Endothelial cell of umbilical vein (primary cell): ENCODE data around the gene FAM171A2. TPM values are rescaled to one million over a fixed set of nuclear protein-coding genes. Genes with fewer than 3 reads are reported as not detected.

Experiments
- BruUV-seq: library from RNA; stranded (reverse); fragments of 400-500 nt; replicated peaks from 2 replicates; lab custom pipeline; 2021; lab: Mats Ljungman, UMichigan
- CTCF ChIA-PET: fragments of 300-600, 350-600 bp; sonication (Branson Sonifier 250); formaldehyde crosslinking; loops from one replicate; lab custom pipeline; 2021; ENCODE audit warnings: antibody characterized with exemption, inconsistent platforms; lab: Charles Lee
- POLR2A ChIA-PET: fragments of 300-600, 350-600 bp; sonication (Branson Sonifier 250); formaldehyde crosslinking; loops from one replicate; lab custom pipeline; 2021; ENCODE audit warnings: antibody characterized with exemption, inconsistent platforms; lab: Charles Lee
- DNase-seq: peaks from one replicate; pipeline ENCODE4 v3.0.0-alpha.2; 2011; ENCODE audit warnings: low read depth, low spot score
- FAIRE-seq: peaks from 2 replicates; lab custom pipeline; 2011; peaks lifted over from hg19 to GRCh38; lab: Jason Lieb, UNC
- H2AFZ ChIP-seq: 2 replicates; pipeline ENCODE4 v1.6.0; 2012; ENCODE audit warnings: low read depth, low read length, control low read depth, inconsistent platforms
- H3K27ac ChIP-seq: 2 replicates; pipeline ENCODE4 v1.5.1; 2011; ENCODE audit warnings: low read depth, mild to moderate bottlenecking, control low read depth, low read length, moderate library complexity; ENCODE audit not compliant: insufficient read depth
- H3K27me3 ChIP-seq, 2 experiments: 2 replicates each; pipeline versions ENCODE4 v1.6.0 to v1.6.1; 2011; ENCODE audit warnings: low read length in 2 of 2, mixed read lengths in 1 of 2; ENCODE audit not compliant: control insufficient read depth in 2 of 2, insufficient read depth in 2 of 2
- H3K36me3 ChIP-seq, 2 experiments: 2 replicates in 1 of 2; 3 replicates in 1 of 2; pipeline ENCODE4 v1.5.1; 2011; ENCODE audit warnings: low read length in 2 of 2, mild to moderate bottlenecking in 1 of 2, moderate library complexity in 1 of 2; ENCODE audit not compliant: control insufficient read depth in 2 of 2, insufficient read depth in 2 of 2; ENCODE audit errors: extremely low read depth in 1 of 2
- H3K4me1 ChIP-seq: 3 replicates; pipeline ENCODE4 v1.5.1; 2011; ENCODE audit warnings: mild to moderate bottlenecking, low read length; ENCODE audit not compliant: control insufficient read depth, insufficient read depth; ENCODE audit errors: extremely low read depth
- H3K4me2 ChIP-seq: 2 replicates; pipeline ENCODE4 v1.6.1; 2011; ENCODE audit warnings: low read length, control low read depth, mixed read lengths; ENCODE audit not compliant: insufficient read depth
- H3K4me3 ChIP-seq, 3 experiments: fragments of 200-600 bp in 1 of 3; sonication (generic), shearing (Covaris generic) in 1 of 3; replicated peaks in 1 of 3; 2 replicates each; pipeline ENCODE4 v1.5.1; 2011 to 2016; ENCODE audit warnings: control low read depth in 3 of 3, low read length in 3 of 3, mild to moderate bottlenecking in 2 of 3, inconsistent platforms in 1 of 3, low read depth in 1 of 3, moderate library complexity in 1 of 3; ENCODE audit not compliant: insufficient read depth in 1 of 3
- H3K79me2 ChIP-seq: 2 replicates; pipeline ENCODE4 v1.6.0; 2012; ENCODE audit warnings: low read length, inconsistent platforms; ENCODE audit not compliant: control insufficient read depth, insufficient read depth
- H3K9ac ChIP-seq: replicated peaks from 2 replicates; pipeline ENCODE3; 2011; ENCODE audit warnings: low read length, control low read depth; ENCODE audit not compliant: insufficient read depth; ENCODE audit errors: extremely low read depth
- H3K9me1 ChIP-seq: replicated peaks from 3 replicates; pipeline ENCODE4 v1.6.0; 2011; ENCODE audit warnings: mild to moderate bottlenecking, low read length; ENCODE audit not compliant: control insufficient read depth, insufficient read depth; ENCODE audit errors: extremely low read depth
- H3K9me3 ChIP-seq: replicated peaks from 2 replicates; pipeline ENCODE4 v1.5.1; 2012; ENCODE audit warnings: low read length, inconsistent platforms; ENCODE audit not compliant: control insufficient read depth, insufficient read depth
- H4K20me1 ChIP-seq: replicated peaks from 2 replicates; pipeline ENCODE3; 2011; ENCODE audit warnings: mild to moderate bottlenecking, low read length; ENCODE audit not compliant: control insufficient read depth, insufficient read depth; ENCODE audit errors: extremely low read depth
- CTCF ChIP-seq, 2 donors: IDR thresholded peaks; 1 replicate in 1 of 2; 2 replicates in 1 of 2; pipeline ENCODE4 v1.5.1; 2011; ENCODE audit warnings: low read length in 2 of 2, mild to moderate bottlenecking in 2 of 2, moderate library complexity in 2 of 2, control low read depth in 1 of 2, inconsistent platforms in 1 of 2, low read depth in 1 of 2; ENCODE audit not compliant: insufficient read depth in 1 of 2; ENCODE audit errors: extremely low read depth in 1 of 2
- EZH2 ChIP-seq: IDR thresholded peaks from 2 replicates; pipeline ENCODE4 v1.6.1; 2012; ENCODE audit warnings: borderline replicate concordance, low read depth, mild to moderate bottlenecking, moderate library complexity, low read length, inconsistent platforms; ENCODE audit not compliant: severe bottlenecking
- FOS ChIP-seq: IDR thresholded peaks from 2 replicates; pipeline ENCODE4 v1.6.1; 2011; ENCODE audit warnings: mild to moderate bottlenecking, low read length, moderate library complexity, borderline replicate concordance; ENCODE audit not compliant: insufficient read depth
- MAX ChIP-seq: IDR thresholded peaks from 2 replicates; pipeline ENCODE4 v1.6.1; 2011; ENCODE audit not compliant: insufficient read depth, insufficient read length
- POLR2A ChIP-seq: IDR thresholded peaks from 2 replicates; pipeline ENCODE4 v1.6.1; 2012; ENCODE audit warnings: low read depth, mild to moderate bottlenecking, control low read depth, low read length
- POLR2AphosphoS5 ChIP-seq: IDR thresholded peaks from 2 replicates; pipeline ENCODE4 v1.6.1; 2012; ENCODE audit warnings: low read depth, mild to moderate bottlenecking, control low read depth, low read length, moderate library complexity; ENCODE audit not compliant: insufficient read depth
- dilution Hi-C: fragments of 300-500 bp; cut with MboI; formaldehyde crosslinking; loops from one replicate; pipeline ENCODE4 v1.15.0; 2019; ENCODE audit warnings: low sequenced_read_pairs; ENCODE audit not compliant: extremely low pct_ligation_motif_present
- intact Hi-C: fragments of 100-400 bp; cut with micrococcal nuclease; formaldehyde crosslinking; loops from one replicate; pipeline ENCODE4 v1.10.0; 2022
- polyA plus RNA-seq, 4 experiments: library from polyadenylated mRNA; depleted of rRNA in 3 of 4; stranded (reverse) in 3 of 4; unstranded in 1 of 4; fragments of >200 nt; gene quantifications; 2 replicates each; pipeline versions ENCODE4 v1.2.1 to v1.2.3, GENCODE V29; 2011 to 2012; ENCODE audit warnings: missing spikeins in 1 of 4
- total RNA-seq: library from RNA; stranded (reverse); gene quantifications from 2 replicates; pipeline ENCODE4 v1.2.3, GENCODE V29; 2021

Gene FAM171A2
- total and polyA plus RNA-seq, 2 donors (not counting 3 experiments of a cell fraction or from before 2014, with no cell fraction given) = 11.3 to 13.4 TPM

- FAIRE-seq = no peak
- H4K20me1 ChIP-seq = no peaks in the 10 kb centered on the region
- TF ChIP-seq POLR2AphosphoS5 (no peak), POLR2A (no peak), CTCF (IDR thresholded peaks at IDR 0.05; ENCODE audit: extremely low read depth in 1 of 2, insufficient read depth in 1 of 2, low read depth in 1 of 2, low read length in 2 of 2) (peak in 1 of 2 donors; percentile 9), FOS (no peak), EZH2 (no peak), MAX (no peak)
- ChIA-PET CTCF (interaction anchor here (0.6 to 3.1 kb wide), 4 partner anchors 8 to 168 kb away, joined by 3 to 12 read pairs (median 4); partner anchors contain the start of genes FAM171A2 and GRN), POLR2A (no interaction called here)
- no peak overlapping the region for H3K4me3 ChIP-seq
- H3K9me3 ChIP-seq = no peaks in the 10 kb centered on the region
- DNase-seq = no peak
- H3K27me3 ChIP-seq = no peaks in the 10 kb centered on the region
- H2AFZ ChIP-seq = no peak overlapping the region
- H3K27ac ChIP-seq = no peak overlapping the region
- intact Hi-C loops (no loop called here), dilution Hi-C loops (no loop called here)
- BruUV-seq = no TSS peak
- H3K4me2 ChIP-seq = no peak overlapping the region
- peaks cover 6 to 31% of the 10 kb centered on the region in 2 experiments for H3K36me3 ChIP-seq
- H3K9ac ChIP-seq = no peak overlapping the region
- no peaks in the 10 kb centered on the region for H3K9me1 ChIP-seq
- no peaks in the 10 kb centered on the region for H3K4me1 ChIP-seq
- H3K79me2 ChIP-seq = no peaks in the 10 kb centered on the region
These were observed 8.8 kb downstream of the FAM171A2 start for GRCh38 chr17:44354582-44355561.
